HepG2 (cell line): ENCODE data around the gene FARSB. TPM values are rescaled to one million over a fixed set of nuclear protein-coding genes. Genes with fewer than 3 reads are reported as not detected.

Experiments
- ARNT ChIP-seq: fragments of 450-650 bp; IDR thresholded peaks from 2 replicates; pipeline ENCODE4 v1.6.1; 2017
- CHD2 ChIP-seq: IDR thresholded peaks from 2 replicates; pipeline ENCODE4 v1.6.1; 2011; ENCODE audit warnings: low read depth, low read length, improper control_type of control experiment
- FOXO4 ChIP-seq: sonication (generic); formaldehyde crosslinking; conservative IDR thresholded peaks from 2 replicates; pipeline ENCODE4 v1.8.1; 2023; ENCODE audit warnings: missing genetic modification reagents
- GMEB1 ChIP-seq: sonication (generic); formaldehyde crosslinking; IDR thresholded peaks from 2 replicates; pipeline ENCODE4 v1.5.1; 2020; ENCODE audit warnings: missing genetic modification reagents, mild to moderate bottlenecking, borderline replicate concordance
- HDAC2 ChIP-seq: sonication (generic); formaldehyde crosslinking; IDR thresholded peaks from 2 replicates; pipeline ENCODE4 v1.4.0; 2020; ENCODE audit warnings: missing genetic modification reagents
- KDM1A ChIP-seq: IDR thresholded peaks from 2 replicates; pipeline ENCODE4 v1.6.1; 2016; ENCODE audit warnings: missing compliant biosample characterization
- MAZ ChIP-seq, 2 experiments: sonication (generic) in 1 of 2; formaldehyde crosslinking in 1 of 2; IDR thresholded peaks; 2 replicates each; pipeline versions ENCODE4 v1.5.0 to v1.6.1; 2012 to 2020; ENCODE audit warnings: low read depth in 2 of 2, mild to moderate bottlenecking in 2 of 2, borderline replicate concordance in 1 of 2, improper control_type of control experiment in 1 of 2, low read length in 1 of 2, missing genetic modification reagents in 1 of 2, moderate library complexity in 1 of 2
- MED13 ChIP-seq: sonication (generic); formaldehyde crosslinking; IDR thresholded peaks from 2 replicates; pipeline ENCODE4 v1.5.0; 2020; ENCODE audit warnings: missing genetic modification reagents
- NONO ChIP-seq, 2 experiments: fragments of 450-650 bp in 1 of 2; sonication (generic) in 1 of 2; formaldehyde crosslinking in 1 of 2; IDR thresholded peaks in 1 of 2; conservative IDR thresholded peaks in 1 of 2; 2 replicates each; pipeline versions ENCODE4 v1.6.1 to v1.8.0; 2017 to 2022; ENCODE audit warnings: mild to moderate bottlenecking in 1 of 2, missing genetic modification reagents in 1 of 2, moderate library complexity in 1 of 2
- RFXANK ChIP-seq: IDR thresholded peaks from 2 replicates; pipeline ENCODE4 v1.6.1; 2016
- SNAI1 ChIP-seq: sonication (generic); formaldehyde crosslinking; IDR thresholded peaks from 2 replicates; pipeline ENCODE4 v1.5.0; 2020; ENCODE audit warnings: mild to moderate bottlenecking, missing genetic modification reagents, borderline replicate concordance
- SNAPC2 ChIP-seq: sonication (generic); formaldehyde crosslinking; IDR thresholded peaks from 2 replicates; pipeline ENCODE4 v1.8.1; 2022; ENCODE audit warnings: mild to moderate bottlenecking, missing genetic modification reagents
- SP140L ChIP-seq: sonication (generic); formaldehyde crosslinking; IDR thresholded peaks from 2 replicates; pipeline ENCODE4 v1.4.0; 2020; ENCODE audit warnings: missing genetic modification reagents, borderline replicate concordance
- THAP11 ChIP-seq: IDR thresholded peaks from 2 replicates; pipeline ENCODE4 v1.6.1; 2016; ENCODE audit warnings: missing biosample characterization, missing genetic modification reagents
- ZBTB26 ChIP-seq: IDR thresholded peaks from 2 replicates; pipeline ENCODE4 v1.6.1; 2016; ENCODE audit warnings: missing compliant biosample characterization, missing genetic modification reagents, borderline replicate concordance
- ZFP36 ChIP-seq: fragments of 150-350 bp; IDR thresholded peaks from 2 replicates; pipeline ENCODE4 v1.6.1; 2018; ENCODE audit warnings: borderline replicate concordance, low read length, low read depth; ENCODE audit not compliant: partially characterized antibody
- ZFP37 ChIP-seq: sonication (generic); formaldehyde crosslinking; IDR thresholded peaks from 2 replicates; pipeline ENCODE4 v1.4.0; 2020; ENCODE audit warnings: missing genetic modification reagents, borderline replicate concordance
- ZNF264 ChIP-seq: sonication (generic); formaldehyde crosslinking; IDR thresholded peaks from 2 replicates; pipeline ENCODE4 v1.4.0; 2020; ENCODE audit warnings: missing genetic modification reagents
- ZNF337 ChIP-seq: sonication (generic); formaldehyde crosslinking; IDR thresholded peaks from 2 replicates; pipeline ENCODE4 v1.5.1; 2020; ENCODE audit warnings: missing genetic modification reagents, low read depth, mild to moderate bottlenecking, borderline replicate concordance
- ZNF512B ChIP-seq: sonication (generic); formaldehyde crosslinking; IDR thresholded peaks from 2 replicates; pipeline ENCODE4 v1.5.1; 2020; ENCODE audit warnings: missing genetic modification reagents, mild to moderate bottlenecking, borderline replicate concordance
- polyA plus RNA-seq, 8 experiments: library from polyadenylated mRNA; depleted of rRNA in 3 of 8; stranded (reverse) in 7 of 8; unstranded in 1 of 8; fragments of >200 nt; fragmentation: Illumina TruSeq in 4 of 8; extraction: Trizol in 4 of 8; gene quantifications; 2 replicates each; pipeline versions ENCODE4 v1.2.1 to v1.2.3, GENCODE V29; 2011 to 2016; ENCODE audit warnings: low read depth in 4 of 8, missing spikeins in 1 of 8, mixed read lengths in 1 of 8; ENCODE audit not compliant: insufficient read depth in 1 of 8
- total RNA-seq, 5 experiments: library from RNA; depleted of rRNA; stranded (reverse); fragments of >200 nt; fragmentation: Illumina TruSeq; extraction: Trizol; gene quantifications; 2 replicates each; pipeline ENCODE4 v1.2.3, GENCODE V29; 2016; ENCODE audit warnings: low read depth in 1 of 5

Gene FARSB
- total and polyA plus RNA-seq, 2 of the 13 experiments (the other 11 are each of a cell fraction or from before 2014, with no cell fraction given) = 23.3 to 45.9 TPM

- TF ChIP-seq ZNF337 (CRISPR knock-in tag) (no peak; the same call in 1 of the 2 replicates), ZFP37 (0 out of 2 replicates have a peak, but pooled peaks have one; percentile 33), SP140L (CRISPR knock-in tag) (no peak; the same call in 1 of the 2 replicates), KDM1A (CRISPR knock-in tag) (no peak), HDAC2 (CRISPR knock-in tag) (peak; percentile 62), FOXO4 (CRISPR knock-in tag) (peak; percentile 11; the same call in 1 of the 2 replicates), SNAPC2 (CRISPR knock-in tag) (peak; percentile 89), ZNF512B (CRISPR knock-in tag) (peak; percentile 88; the same call in 1 of the 2 replicates), SNAI1 (CRISPR knock-in tag) (peak; percentile 49; the same call in 1 of the 2 replicates), ZNF264 (CRISPR knock-in tag) (peak; percentile 68), THAP11 (peak; percentile 20; the same call in 1 of the 2 replicates), ARNT (no peak), GMEB1 (CRISPR knock-in tag) (peak; percentile 29; the same call in 1 of the 2 replicates), MAZ (IDR thresholded peaks at IDR 0.05; ENCODE audit: borderline replicate concordance, low read depth, low read length) (no peak), MAZ (CRISPR knock-in tag; IDR thresholded peaks at IDR 0.05; ENCODE audit: low read depth) (peak; percentile 82), CHD2 (0 out of 2 replicates have a peak, but pooled peaks have one; percentile 7), RFXANK (CRISPR knock-in tag) (no peak), MED13 (CRISPR knock-in tag) (peak; percentile 84), ZBTB26 (peak; percentile 60; the same call in 1 of the 2 replicates), ZFP36 (no peak), NONO (IDR thresholded peaks at IDR 0.05) (no peak), NONO (CRISPR knock-in tag; conservative IDR thresholded peaks at IDR 0.05) (peak; percentile 74; the same call in 1 of the 2 replicates)
Observed at GRCh38 chr2:222671259-222672067, 15.6 kb upstream of the FARSB start, which contains the start of gene MOGAT1 (continued).
